Peyer's patch (tissue), 4 donors: Measurements from ENCODE around the gene GALM.

Experiments
- POLR2A ChIP-seq, 2 donors: fragments of 450-650 bp; IDR thresholded peaks; one replicate each; pipeline ENCODE4 v1.5.1; 2017; ENCODE audit warnings: antibody characterized with exemption in 2 of 2, mild to moderate bottlenecking in 2 of 2, moderate library complexity in 2 of 2
- TF ChIP-seq, protein P1 (sequence below), 6 experiments: fragments of 450-650 bp in 4 of 6; fragments of 200-600 bp in 2 of 6; sonication (generic) in 1 of 6; IDR thresholded peaks; one replicate each; pipeline ENCODE4 v1.5.1; 2017 to 2019; ENCODE audit warnings: antibody characterized with exemption in 6 of 6, mild to moderate bottlenecking in 3 of 6, moderate library complexity in 1 of 6

DNA sequence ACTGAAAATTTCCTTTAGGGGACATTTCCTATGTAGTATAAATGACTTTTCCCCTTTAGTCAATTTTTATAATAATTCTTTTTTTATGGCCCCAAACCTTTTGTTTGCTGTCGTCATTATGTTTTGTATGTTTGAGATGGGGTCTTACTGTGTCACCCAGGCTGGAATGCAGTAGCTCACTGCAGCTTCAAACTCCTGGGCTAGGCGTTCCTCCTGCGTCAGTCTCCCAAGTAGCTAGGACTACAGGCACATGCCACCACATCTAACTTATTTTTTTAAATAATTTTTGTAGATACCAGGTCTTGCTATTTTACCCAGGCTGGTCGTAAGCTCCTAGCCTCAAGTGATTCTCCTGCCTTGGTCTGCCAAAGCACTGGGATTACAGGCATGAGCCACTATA, 30.8 kb upstream of the GALM start:
- TF ChIP-seq POLR2A (IDR thresholded peaks at IDR 0.05): no peak
- TF ChIP-seq, protein P1, sequence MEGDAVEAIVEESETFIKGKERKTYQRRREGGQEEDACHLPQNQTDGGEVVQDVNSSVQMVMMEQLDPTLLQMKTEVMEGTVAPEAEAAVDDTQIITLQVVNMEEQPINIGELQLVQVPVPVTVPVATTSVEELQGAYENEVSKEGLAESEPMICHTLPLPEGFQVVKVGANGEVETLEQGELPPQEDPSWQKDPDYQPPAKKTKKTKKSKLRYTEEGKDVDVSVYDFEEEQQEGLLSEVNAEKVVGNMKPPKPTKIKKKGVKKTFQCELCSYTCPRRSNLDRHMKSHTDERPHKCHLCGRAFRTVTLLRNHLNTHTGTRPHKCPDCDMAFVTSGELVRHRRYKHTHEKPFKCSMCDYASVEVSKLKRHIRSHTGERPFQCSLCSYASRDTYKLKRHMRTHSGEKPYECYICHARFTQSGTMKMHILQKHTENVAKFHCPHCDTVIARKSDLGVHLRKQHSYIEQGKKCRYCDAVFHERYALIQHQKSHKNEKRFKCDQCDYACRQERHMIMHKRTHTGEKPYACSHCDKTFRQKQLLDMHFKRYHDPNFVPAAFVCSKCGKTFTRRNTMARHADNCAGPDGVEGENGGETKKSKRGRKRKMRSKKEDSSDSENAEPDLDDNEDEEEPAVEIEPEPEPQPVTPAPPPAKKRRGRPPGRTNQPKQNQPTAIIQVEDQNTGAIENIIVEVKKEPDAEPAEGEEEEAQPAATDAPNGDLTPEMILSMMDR (IDR thresholded peaks at IDR 0.05): no peak
